GM21619 (cell line): ENCODE data around the gene FGF12.
A peak's percentile ranks its signal among the peaks of the same experiment; 100 is the strongest.
"Not testable (repeated sequence)": the region's sequence is repeated elsewhere in the genome, so short reads cannot be mapped to it uniquely, and the experiment has no call there.

Experiments used
- ATAC-seq: cut with Tn5 transposase; IDR thresholded peaks from one replicate; pipeline ENCODE4 v1.9.1; 2021; ENCODE audit not compliant: unreplicated experiment

Gene FGF12

GRCh38 chr3:192597506-192597905, 129.8 kb downstream of the FGF12 start:
- ATAC-seq = no peak

- ATAC-seq = no peak
Observed at GRCh38 chr3:192578729-192579128, 148.6 kb downstream of the FGF12 start.

GRCh38 chr3:192577811-192578210, 149.5 kb downstream of the FGF12 start:
- no peak for ATAC-seq

- no peak for ATAC-seq
Observed at GRCh38 chr3:192577271-192577670, 150.1 kb downstream of the FGF12 start.

GRCh38 chr3:192576704-192577103, 150.6 kb downstream of the FGF12 start:
- ATAC-seq = not testable (repeated sequence)

GRCh38 chr3:192575879-192576506, 151.3 kb downstream of the FGF12 start:
- ATAC-seq = no peak

- ATAC-seq = no peak
Observed at GRCh38 chr3:192573240-192573639, 154.1 kb downstream of the FGF12 start.

GRCh38 chr3:192570821-192571791, 156.2 kb downstream of the FGF12 start:
- no peak for ATAC-seq

- ATAC-seq = no peak
Observed at GRCh38 chr3:192570315-192570714, 157.0 kb downstream of the FGF12 start.

GRCh38 chr3:192566706-192567290, 160.5 kb downstream of the FGF12 start:
- peak; percentile 90 for ATAC-seq

- ATAC-seq = no peak
Observed at GRCh38 chr3:192564611-192565010, 162.7 kb downstream of the FGF12 start.

- no peak for ATAC-seq
Observed at GRCh38 chr3:192563417-192563816, 163.9 kb downstream of the FGF12 start.

GRCh38 chr3:192553707-192554106, 173.6 kb downstream of the FGF12 start:
- no peak for ATAC-seq

GRCh38 chr3:192550356-192550755, 177.0 kb downstream of the FGF12 start:
- no peak for ATAC-seq

GRCh38 chr3:192545333-192545732, 182.0 kb downstream of the FGF12 start:
- no peak for ATAC-seq

GRCh38 chr3:192543163-192543562, 184.2 kb downstream of the FGF12 start:
- no peak for ATAC-seq

GRCh38 chr3:192516820-192517219, 210.5 kb downstream of the FGF12 start:
- no peak for ATAC-seq

- no peak for ATAC-seq
Observed at GRCh38 chr3:192515664-192516045, 211.7 kb downstream of the FGF12 start.

- ATAC-seq = no peak
Observed at GRCh38 chr3:192514754-192515663, 212.3 kb downstream of the FGF12 start.

GRCh38 chr3:192514081-192514753, 213.1 kb downstream of the FGF12 start:
- ATAC-seq = no peak
